Measurements from ENCODE around the gene NAP1L1. TPM values are rescaled to one million over a fixed set of nuclear protein-coding genes. Genes with fewer than 3 reads are reported as not detected.
"Not testable (repeated sequence)": the region's sequence is repeated elsewhere in the genome, so short reads cannot be mapped to it uniquely, and the experiment has no call there.

The NAP1L1 gene
- total RNA-seq, 1 donor from 2014 or later, result 429 TPM

DNA sequence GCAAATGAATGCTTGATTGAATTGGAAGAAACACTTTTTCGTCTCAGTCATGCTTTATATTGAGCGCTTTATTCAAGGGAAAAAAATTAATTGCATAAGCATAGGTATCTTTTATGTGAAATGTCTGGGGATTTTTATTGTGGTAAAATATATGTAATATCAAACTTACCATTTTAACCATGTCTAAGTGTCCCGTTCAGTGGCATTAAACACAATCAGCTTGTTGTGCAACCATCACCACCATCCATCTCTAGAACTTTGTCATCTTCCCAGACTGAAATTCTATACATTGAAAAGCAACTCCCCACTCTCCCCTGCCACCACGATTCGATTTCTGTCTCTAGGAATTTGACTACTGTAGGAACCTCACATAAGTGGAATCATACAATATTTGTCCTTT is 92.7 kb downstream of the NAP1L1 start:
- intact Hi-C loops (cut with DNase I), result no loop called here
- Histone ChIP-seq H3K27ac (no peak overlapping the region), H3K36me3 (no peaks in the 10 kb centered on the region), H3K27me3 (ENCODE audit: low read depth) (no peaks in the 10 kb centered on the region), H3K4me3 (no peak overlapping the region), H3K9me3 (no peaks in the 10 kb centered on the region), H3K4me1 (peaks cover under 1% of the 10 kb centered on the region)
- no peak for DNase-seq
- ATAC-seq, result no peak
- TF ChIP-seq, protein P1, sequence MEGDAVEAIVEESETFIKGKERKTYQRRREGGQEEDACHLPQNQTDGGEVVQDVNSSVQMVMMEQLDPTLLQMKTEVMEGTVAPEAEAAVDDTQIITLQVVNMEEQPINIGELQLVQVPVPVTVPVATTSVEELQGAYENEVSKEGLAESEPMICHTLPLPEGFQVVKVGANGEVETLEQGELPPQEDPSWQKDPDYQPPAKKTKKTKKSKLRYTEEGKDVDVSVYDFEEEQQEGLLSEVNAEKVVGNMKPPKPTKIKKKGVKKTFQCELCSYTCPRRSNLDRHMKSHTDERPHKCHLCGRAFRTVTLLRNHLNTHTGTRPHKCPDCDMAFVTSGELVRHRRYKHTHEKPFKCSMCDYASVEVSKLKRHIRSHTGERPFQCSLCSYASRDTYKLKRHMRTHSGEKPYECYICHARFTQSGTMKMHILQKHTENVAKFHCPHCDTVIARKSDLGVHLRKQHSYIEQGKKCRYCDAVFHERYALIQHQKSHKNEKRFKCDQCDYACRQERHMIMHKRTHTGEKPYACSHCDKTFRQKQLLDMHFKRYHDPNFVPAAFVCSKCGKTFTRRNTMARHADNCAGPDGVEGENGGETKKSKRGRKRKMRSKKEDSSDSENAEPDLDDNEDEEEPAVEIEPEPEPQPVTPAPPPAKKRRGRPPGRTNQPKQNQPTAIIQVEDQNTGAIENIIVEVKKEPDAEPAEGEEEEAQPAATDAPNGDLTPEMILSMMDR (IDR thresholded peaks at IDR 0.05), result no peak

DNA sequence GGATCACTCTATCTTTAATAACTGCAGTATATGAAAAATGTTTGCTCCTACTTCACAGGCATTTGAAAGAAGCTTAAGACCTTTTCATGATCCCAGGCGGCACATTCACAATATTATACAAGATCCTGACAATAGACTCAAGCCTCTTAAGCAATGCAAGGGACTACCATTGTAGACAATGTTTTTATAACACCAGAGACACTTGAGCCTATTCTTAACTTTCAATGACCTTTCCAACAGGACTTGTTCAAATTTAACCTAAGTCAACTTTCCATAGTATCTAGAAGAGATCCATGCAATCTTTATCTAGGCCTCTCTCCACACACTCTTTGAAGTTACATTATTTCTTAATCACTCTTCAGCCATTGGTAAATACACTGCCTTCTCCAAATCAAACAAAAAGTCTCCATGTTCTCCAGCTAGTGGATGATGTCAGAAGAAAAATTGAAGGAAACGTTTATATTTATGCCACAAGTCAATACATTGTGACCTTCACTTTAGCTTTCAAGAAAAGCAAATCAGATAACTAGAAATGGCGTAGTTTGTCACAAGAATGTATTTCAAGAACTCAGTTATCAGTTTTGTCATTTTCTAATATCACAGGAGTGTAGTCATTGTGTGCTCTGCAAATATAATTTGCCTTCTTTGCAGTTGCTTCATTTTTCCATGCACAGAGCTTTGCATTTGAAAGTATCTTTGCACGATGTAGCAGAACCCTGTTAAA is 94.1 kb downstream of the NAP1L1 start:
- intact Hi-C loops (cut with DNase I), result no loop called here
- Histone ChIP-seq H3K27ac (no peak overlapping the region), H3K36me3 (no peaks in the 10 kb centered on the region), H3K4me3 (no peak overlapping the region), H3K9me3 (no peaks in the 10 kb centered on the region), H3K4me1 (peaks cover 8% of the 10 kb centered on the region), H3K27me3 (ENCODE audit: low read depth) (no peaks in the 10 kb centered on the region)
- DNase-seq (no peak), ATAC-seq (peak; percentile 90 to 96)
- TF ChIP-seq, protein P1 (IDR thresholded peaks at IDR 0.05), result no peak

DNA sequence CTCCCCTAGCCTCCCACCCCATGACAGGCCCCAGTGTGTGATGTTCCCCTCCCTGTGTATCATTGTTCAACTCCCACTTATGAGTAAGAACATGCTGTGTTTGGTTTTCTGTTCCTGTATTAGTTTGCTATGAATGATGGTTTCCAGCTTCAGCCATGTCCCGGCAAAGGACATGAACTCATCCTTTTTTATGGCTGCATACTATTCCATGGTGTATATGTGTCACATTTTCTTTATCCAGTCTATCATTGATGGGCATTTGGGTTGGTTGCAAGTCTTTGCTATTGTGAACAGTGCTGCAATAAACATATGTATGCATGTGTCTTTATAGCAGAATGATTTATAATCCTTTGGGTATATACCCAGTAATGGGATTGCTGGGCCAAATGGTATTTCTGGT is 96.8 kb downstream of the NAP1L1 start:
- H3K9me3 ChIP-seq; H3K27me3 ChIP-seq (ENCODE audit: low read depth); H3K36me3 ChIP-seq; intact Hi-C loops (cut with DNase I); H3K27ac ChIP-seq; ATAC-seq; DNase-seq; H3K4me3 ChIP-seq: not testable (repeated sequence)
- peaks cover 19% of the 10 kb centered on the region for H3K4me1 ChIP-seq

Other genes with a start within 250 kb of the NAP1L1 start
- gene PHLDA1, start 52.9 kb downstream of the NAP1L1 start, total RNA-seq, result 12.2 TPM

Data from lower lobe of right lung (tissue), 2 donors.